ENCODE data around the gene MAPKAP1.

The MAPKAP1 gene

GRCh38 chr9:125646621-125647100, 60.3 kb downstream of the MAPKAP1 start:
- Histone ChIP-seq H3K4me3 (ENCODE audit: low read length) (no peak overlapping the region), H2AK5ac (ENCODE audit: low read length) (no peak overlapping the region), H3K79me1 (ENCODE audit: low read length) (peaks cover 8% of the 10 kb centered on the region), H3K23ac (ENCODE audit: low read length) (no peak overlapping the region), H3K56ac (ENCODE audit: low read length) (no peak overlapping the region), H2BK5ac (ENCODE audit: low read length) (no peak overlapping the region), H3K18ac (ENCODE audit: low read length) (no peak overlapping the region), H3K4me2 (ENCODE audit: low read length) (no peak overlapping the region), H4K5ac (ENCODE audit: low read length) (no peak overlapping the region), H3K4me1 (ENCODE audit: control insufficient read depth, low read depth, low read length) (peaks cover 6% of the 10 kb centered on the region), H3K36me3 (ENCODE audit: control insufficient read depth, insufficient read depth, low read length) (no peaks in the 10 kb centered on the region), H2BK120ac (ENCODE audit: low read depth, low read length) (no peak overlapping the region), H3K27ac (ENCODE audit: low read depth, low read length) (no peak overlapping the region), H3K79me2 (ENCODE audit: control insufficient read depth, insufficient read depth, low read length) (peaks cover 4% of the 10 kb centered on the region), H3K27me3 (ENCODE audit: insufficient read depth, low read length, poor library complexity) (no peaks in the 10 kb centered on the region), H4K8ac (ENCODE audit: low read depth, low read length) (no peak overlapping the region), H3K9ac (ENCODE audit: low read length) (no peak overlapping the region), H2BK15ac (replicated peaks; ENCODE audit: low read depth) (no peak overlapping the region), H3K4ac (ENCODE audit: low read depth, low read length) (no peak overlapping the region)
- DNase-seq, result no peak
- WGBS (ENCODE audit: extremely low coverage, insufficient coverage, low lambda C conversion rate), result no CpG with 5 or more reads among the region's 6 CpGs

DNA sequence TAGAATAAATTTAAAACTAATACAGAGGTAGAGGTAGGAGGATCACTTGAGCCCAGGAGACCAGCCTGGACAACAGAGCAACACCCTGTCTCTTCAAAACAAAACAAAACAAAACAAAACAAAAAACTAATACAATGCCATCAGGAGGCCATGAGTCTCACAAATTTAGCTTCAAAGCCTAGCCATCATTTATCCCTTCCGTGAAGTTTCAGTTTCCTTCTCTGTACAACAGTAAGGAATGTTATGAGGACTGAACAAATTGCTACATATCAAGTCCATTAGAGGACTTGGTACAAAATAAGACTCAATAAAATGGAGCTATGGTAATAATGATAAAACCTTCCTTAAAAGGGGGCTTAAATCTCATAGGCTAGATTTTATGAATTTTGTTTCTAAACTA, 60.8 kb downstream of the MAPKAP1 start:
- Histone ChIP-seq H4K5ac (ENCODE audit: low read length) (no peak overlapping the region), H3K27ac (ENCODE audit: low read depth, low read length) (no peak overlapping the region), H3K4me3 (ENCODE audit: low read length) (no peak overlapping the region), H3K36me3 (ENCODE audit: control insufficient read depth, insufficient read depth, low read length) (no peaks in the 10 kb centered on the region), H3K4me1 (ENCODE audit: control insufficient read depth, low read depth, low read length) (peaks cover 6% of the 10 kb centered on the region), H2AK5ac (ENCODE audit: low read length) (no peak overlapping the region), H3K56ac (ENCODE audit: low read length) (no peak overlapping the region), H2BK120ac (ENCODE audit: low read depth, low read length) (no peak overlapping the region), H4K8ac (ENCODE audit: low read depth, low read length) (no peak overlapping the region), H3K4ac (ENCODE audit: low read depth, low read length) (no peak overlapping the region), H3K79me2 (ENCODE audit: control insufficient read depth, insufficient read depth, low read length) (peaks cover 4% of the 10 kb centered on the region), H3K9ac (ENCODE audit: low read length) (no peak overlapping the region), H3K79me1 (ENCODE audit: low read length) (peaks cover 8% of the 10 kb centered on the region), H3K23ac (ENCODE audit: low read length) (no peak overlapping the region), H3K4me2 (ENCODE audit: low read length) (no peak overlapping the region), H3K27me3 (ENCODE audit: insufficient read depth, low read length, poor library complexity) (no peaks in the 10 kb centered on the region), H3K18ac (ENCODE audit: low read length) (no peak overlapping the region), H2BK15ac (replicated peaks; ENCODE audit: low read depth) (no peak overlapping the region), H2BK5ac (ENCODE audit: low read length) (no peak overlapping the region)
- no peak for DNase-seq
- no CpG with 5 or more reads among the region's 1 CpG for WGBS (ENCODE audit: extremely low coverage, insufficient coverage, low lambda C conversion rate)

DNA sequence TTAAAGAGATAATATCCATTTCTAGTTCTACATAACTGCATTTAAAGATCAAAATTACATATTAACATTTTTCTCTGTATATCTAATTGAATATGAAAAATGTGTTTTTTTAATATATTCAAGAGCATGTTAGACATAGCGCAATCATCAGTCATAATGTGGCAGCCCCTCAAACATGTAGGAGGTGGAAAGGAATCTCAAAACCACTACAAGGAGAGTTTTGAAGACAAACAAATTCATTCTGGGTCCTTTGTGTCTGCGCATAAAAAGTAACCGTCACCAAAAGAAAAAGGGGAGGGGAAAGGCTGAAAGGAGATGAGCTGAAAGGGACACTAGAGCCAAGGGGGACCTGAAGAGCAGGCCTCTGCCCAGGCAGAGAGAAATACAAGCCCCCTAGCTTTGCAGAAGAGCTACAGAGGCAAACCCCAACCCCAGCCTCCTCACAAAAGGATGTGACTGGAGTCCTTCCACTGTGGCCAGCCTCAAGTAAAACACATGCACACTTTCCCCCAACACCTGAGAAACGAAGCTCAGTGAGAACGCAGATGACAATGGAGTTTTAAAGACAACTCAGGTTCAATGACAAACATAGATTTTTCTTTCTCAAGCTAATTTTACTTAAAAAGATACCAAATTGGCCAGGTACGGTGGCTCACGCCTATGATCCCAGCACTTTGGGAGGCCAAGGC, 62.0 kb downstream of the MAPKAP1 start:
- H4K8ac ChIP-seq (ENCODE audit: low read depth, low read length), result no peak overlapping the region
- peaks cover 8% of the 10 kb centered on the region for H3K79me1 ChIP-seq (ENCODE audit: low read length)
- H3K4ac ChIP-seq (ENCODE audit: low read depth, low read length), result no peak overlapping the region
- no peak overlapping the region for H2BK120ac ChIP-seq (ENCODE audit: low read depth, low read length)
- H3K4me3 ChIP-seq (ENCODE audit: low read length), result no peak overlapping the region
- H3K56ac ChIP-seq (ENCODE audit: low read length), result no peak overlapping the region
- no peak overlapping the region for H2BK15ac ChIP-seq (replicated peaks; ENCODE audit: low read depth)
- H3K18ac ChIP-seq (ENCODE audit: low read length), result peak overlapping the region; percentile 75
- peaks cover 4% of the 10 kb centered on the region for H3K79me2 ChIP-seq (ENCODE audit: control insufficient read depth, insufficient read depth, low read length)
- H3K36me3 ChIP-seq (ENCODE audit: control insufficient read depth, insufficient read depth, low read length), result no peaks in the 10 kb centered on the region
- no CpG with 5 or more reads among the region's 7 CpGs for WGBS (ENCODE audit: extremely low coverage, insufficient coverage, low lambda C conversion rate)
- no peak overlapping the region for H2AK5ac ChIP-seq (ENCODE audit: low read length)
- no peaks in the 10 kb centered on the region for H3K4me1 ChIP-seq (ENCODE audit: control insufficient read depth, low read depth, low read length)
- H4K5ac ChIP-seq (ENCODE audit: low read length), result no peak overlapping the region
- no peak for DNase-seq
- H3K9ac ChIP-seq (ENCODE audit: low read length), result no peak overlapping the region
- no peak overlapping the region for H2BK5ac ChIP-seq (ENCODE audit: low read length)
- no peak overlapping the region for H3K27ac ChIP-seq (ENCODE audit: low read depth, low read length)
- H3K4me2 ChIP-seq (ENCODE audit: low read length), result no peak overlapping the region
- no peaks in the 10 kb centered on the region for H3K27me3 ChIP-seq (ENCODE audit: insufficient read depth, low read length, poor library complexity)
- H3K23ac ChIP-seq (ENCODE audit: low read length), result no peak overlapping the region

DNA sequence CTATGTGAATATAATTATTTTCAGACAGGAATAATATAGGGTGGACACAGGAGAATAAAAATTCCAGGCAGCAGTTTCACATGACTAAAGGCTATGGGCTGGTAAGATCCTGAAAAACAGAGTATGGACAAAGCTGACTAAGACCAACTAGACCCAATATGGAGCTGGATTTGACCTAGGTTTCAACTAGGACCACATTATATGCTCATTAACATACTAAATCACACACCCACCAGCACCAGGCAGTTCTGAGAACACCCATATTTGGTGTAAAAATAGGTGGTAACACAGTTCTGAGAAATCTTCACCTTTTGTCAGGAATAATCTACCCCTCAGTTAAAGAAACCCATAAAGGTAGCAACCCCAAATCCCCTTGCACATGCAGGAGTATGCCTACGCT, 64.7 kb downstream of the MAPKAP1 start:
- H2AK5ac ChIP-seq (ENCODE audit: low read length), result no peak overlapping the region
- no peaks in the 10 kb centered on the region for H3K4me1 ChIP-seq (ENCODE audit: control insufficient read depth, low read depth, low read length)
- no peak overlapping the region for H3K56ac ChIP-seq (ENCODE audit: low read length)

DNA sequence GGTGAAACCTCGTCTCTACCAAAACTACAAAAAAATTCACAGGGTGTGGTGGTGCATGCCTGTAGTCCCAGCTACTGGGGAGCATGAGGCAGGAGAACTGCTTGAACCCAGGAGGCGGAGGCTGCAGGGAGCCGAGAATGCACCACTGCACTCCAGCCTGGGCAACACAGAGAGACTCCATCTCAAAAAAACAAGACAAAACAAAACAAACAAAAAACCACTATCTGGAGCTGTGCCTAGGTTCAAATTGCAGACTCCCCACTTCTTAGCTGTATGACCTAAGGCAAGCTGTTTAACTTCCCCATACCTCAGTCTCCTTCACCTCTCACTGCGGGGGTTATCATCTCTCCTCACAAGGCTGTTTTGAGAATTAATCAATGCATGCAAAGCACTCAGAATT, 68.0 kb downstream of the MAPKAP1 start:
- H3K4me1 ChIP-seq (ENCODE audit: control insufficient read depth, low read depth, low read length), result no peaks in the 10 kb centered on the region
- H3K4me3 ChIP-seq (ENCODE audit: low read length), result no peak overlapping the region
- H3K18ac ChIP-seq (ENCODE audit: low read length), result no peak overlapping the region
- peaks cover 5% of the 10 kb centered on the region for H3K79me1 ChIP-seq (ENCODE audit: low read length)
- H2BK15ac ChIP-seq (replicated peaks; ENCODE audit: low read depth), result no peak overlapping the region
- H4K8ac ChIP-seq (ENCODE audit: low read depth, low read length), result no peak overlapping the region
- no peak overlapping the region for H2BK120ac ChIP-seq (ENCODE audit: low read depth, low read length)
- H3K4me2 ChIP-seq (ENCODE audit: low read length), result no peak overlapping the region
- H3K9ac ChIP-seq (ENCODE audit: low read length), result no peak overlapping the region
- H4K5ac ChIP-seq (ENCODE audit: low read length), result no peak overlapping the region
- no peak overlapping the region for H3K27ac ChIP-seq (ENCODE audit: low read depth, low read length)
- H3K27me3 ChIP-seq (ENCODE audit: insufficient read depth, low read length, poor library complexity), result no peaks in the 10 kb centered on the region
- WGBS (ENCODE audit: extremely low coverage, insufficient coverage, low lambda C conversion rate), result no CpG with 5 or more reads among the region's 4 CpGs
- H2AK5ac ChIP-seq (ENCODE audit: low read length), result no peak overlapping the region
- no peak overlapping the region for H3K4ac ChIP-seq (ENCODE audit: low read depth, low read length)
- no peak for DNase-seq
- no peak overlapping the region for H3K56ac ChIP-seq (ENCODE audit: low read length)
- H3K23ac ChIP-seq (ENCODE audit: low read length), result no peak overlapping the region
- H2BK5ac ChIP-seq (ENCODE audit: low read length), result no peak overlapping the region
- peaks cover 5% of the 10 kb centered on the region for H3K79me2 ChIP-seq (ENCODE audit: control insufficient read depth, insufficient read depth, low read length)
- no peaks in the 10 kb centered on the region for H3K36me3 ChIP-seq (ENCODE audit: control insufficient read depth, insufficient read depth, low read length)

More for the DNA sequence above, 64.7 kb downstream of the MAPKAP1 start:
- no peaks in the 10 kb centered on the region for H3K27me3 ChIP-seq (ENCODE audit: insufficient read depth, low read length, poor library complexity)
- H4K5ac ChIP-seq (ENCODE audit: low read length), result no peak overlapping the region
- H3K79me2 ChIP-seq (ENCODE audit: control insufficient read depth, insufficient read depth, low read length), result peaks cover 2% of the 10 kb centered on the region
- H3K79me1 ChIP-seq (ENCODE audit: low read length), result peaks cover 3% of the 10 kb centered on the region
- no peak overlapping the region for H3K27ac ChIP-seq (ENCODE audit: low read depth, low read length)
- no peak overlapping the region for H2BK15ac ChIP-seq (replicated peaks; ENCODE audit: low read depth)
- no peak overlapping the region for H3K18ac ChIP-seq (ENCODE audit: low read length)
- no peak overlapping the region for H3K4me3 ChIP-seq (ENCODE audit: low read length)
- no peaks in the 10 kb centered on the region for H3K36me3 ChIP-seq (ENCODE audit: control insufficient read depth, insufficient read depth, low read length)
- H3K9ac ChIP-seq (ENCODE audit: low read length), result no peak overlapping the region
- no peak for DNase-seq
- H3K23ac ChIP-seq (ENCODE audit: low read length), result no peak overlapping the region
- no peak overlapping the region for H3K4ac ChIP-seq (ENCODE audit: low read depth, low read length)
- WGBS (ENCODE audit: extremely low coverage, insufficient coverage, low lambda C conversion rate), result no CpG with 5 or more reads among the region's 1 CpG
- H2BK120ac ChIP-seq (ENCODE audit: low read depth, low read length), result no peak overlapping the region
- no peak overlapping the region for H2BK5ac ChIP-seq (ENCODE audit: low read length)
- H4K8ac ChIP-seq (ENCODE audit: low read depth, low read length), result no peak overlapping the region
- no peak overlapping the region for H3K4me2 ChIP-seq (ENCODE audit: low read length)
